Stimulated activated CD8-positive, alpha-beta memory T cell treated with anti-CD3 and anti-CD28 coated beads, Interleukin-15, amount 100 ng/mL, for 4 hours (primary cell): ENCODE data around the gene STX11.
"Not testable (repeated sequence)": the region's sequence is repeated elsewhere in the genome, so short reads cannot be mapped to it uniquely, and the experiment has no call there.

ENCODE experiments used
- DNase-seq, 2 donors: peaks; one replicate each; pipeline ENCODE4 v3.0.0-alpha.2; 2020; ENCODE audit warnings: low read depth in 2 of 2

The STX11 gene

GRCh38 chr6:144176043-144176442 is 25.7 kb downstream of the STX11 start:
- DNase-seq: no peak

GRCh38 chr6:144177726-144178125 is 27.4 kb downstream of the STX11 start:
- DNase-seq: no peak

- no peak for DNase-seq
Measured at GRCh38 chr6:144178323-144178722, 28.0 kb downstream of the STX11 start.

- DNase-seq: no peak
Measured at GRCh38 chr6:144179237-144179636, 28.9 kb downstream of the STX11 start.

- no peak for DNase-seq
Measured at GRCh38 chr6:144179828-144180227, 29.5 kb downstream of the STX11 start.

GRCh38 chr6:144180354-144180753 is 30.0 kb downstream of the STX11 start:
- not testable (repeated sequence) for DNase-seq

- no peak for DNase-seq
Measured at GRCh38 chr6:144181639-144182038, 31.3 kb downstream of the STX11 start.

- DNase-seq: not testable (repeated sequence)
Measured at GRCh38 chr6:144184186-144184585, 33.9 kb downstream of the STX11 start.

- DNase-seq: no peak
Measured at GRCh38 chr6:144185133-144185836, 35.0 kb downstream of the STX11 start.

GRCh38 chr6:144186817-144187625 is 36.7 kb downstream of the STX11 start:
- DNase-seq: no peak

GRCh38 chr6:144189351-144189750 is 39.0 kb downstream of the STX11 start:
- DNase-seq: no peak

GRCh38 chr6:144190080-144190479 is 39.8 kb downstream of the STX11 start:
- no peak for DNase-seq

GRCh38 chr6:144190593-144190992 is 40.3 kb downstream of the STX11 start:
- no peak for DNase-seq

GRCh38 chr6:144193181-144193580 is 42.9 kb downstream of the STX11 start:
- DNase-seq: no peak

- DNase-seq: no peak
Measured at GRCh38 chr6:144194293-144194810, 44.0 kb downstream of the STX11 start.

GRCh38 chr6:144195671-144196270 is 45.5 kb downstream of the STX11 start:
- DNase-seq: no peak

GRCh38 chr6:144197919-144198318 is 47.6 kb downstream of the STX11 start:
- DNase-seq: no peak

GRCh38 chr6:144202879-144203468 is 52.7 kb downstream of the STX11 start:
- DNase-seq: no peak

GRCh38 chr6:144211160-144211559 is 60.8 kb downstream of the STX11 start:
- DNase-seq: no peak

- no peak for DNase-seq
Measured at GRCh38 chr6:144213315-144213714, 63.0 kb downstream of the STX11 start.

- no peak for DNase-seq
Measured at GRCh38 chr6:144214029-144214428, 63.7 kb downstream of the STX11 start.
